H1 (cell line): ENCODE data around the gene ACP2. TPM values are rescaled to one million over a fixed set of nuclear protein-coding genes. Genes with fewer than 3 reads are reported as not detected.

ENCODE experiments used
- CTCF ChIA-PET: fragments of 300-600 bp; sonication (Branson Sonifier 250); formaldehyde crosslinking; loops from one replicate; lab custom pipeline; 2021; ENCODE audit not compliant: partially characterized antibody; lab: Charles Lee
- POLR2A ChIA-PET: fragments of 300-600 bp; sonication (Branson Sonifier 250); formaldehyde crosslinking; loops from one replicate; lab custom pipeline; 2021; ENCODE audit warnings: inconsistent platforms; ENCODE audit not compliant: partially characterized antibody; lab: Charles Lee
- DNase-seq, 2 experiments: peaks; one replicate each; pipeline versions ENCODE4 v3.0.0 to v3.0.0-alpha.2; 2010 to 2022; ENCODE audit warnings: low spot score in 2 of 2, low read depth in 1 of 2, mixed read lengths in 1 of 2
- FAIRE-seq: peaks from 2 replicates; lab custom pipeline; 2011; peaks lifted over from hg19 to GRCh38; lab: Jason Lieb, UNC
- H2AFZ ChIP-seq: 2 replicates; pipeline ENCODE4 v1.8.1; 2012; ENCODE audit warnings: low read length, inconsistent platforms
- H2AK5ac ChIP-seq: 2 replicates; pipeline ENCODE4 v1.6.1; 2013; ENCODE audit warnings: low read depth, low read length
- H2BK120ac ChIP-seq: replicated peaks from 2 replicates; pipeline ENCODE3; 2013; ENCODE audit warnings: low read depth, low read length, inconsistent platforms
- H2BK12ac ChIP-seq: 2 replicates; pipeline ENCODE4 v1.6.1; 2013; ENCODE audit warnings: low read depth, low read length
- H2BK15ac ChIP-seq: 2 replicates; pipeline ENCODE4 v1.6.1; 2013; ENCODE audit warnings: low read length
- H2BK20ac ChIP-seq: 2 replicates; pipeline ENCODE4 v1.6.1; 2013; ENCODE audit warnings: low read length
- H2BK5ac ChIP-seq: 2 replicates; pipeline ENCODE4 v1.6.1; 2013; ENCODE audit warnings: low read depth, low read length
- H3K14ac ChIP-seq: 2 replicates; pipeline ENCODE4 v1.6.1; 2013; ENCODE audit warnings: inconsistent platforms; ENCODE audit not compliant: insufficient read length
- H3K18ac ChIP-seq: 2 replicates; pipeline ENCODE4 v1.6.1; 2013; ENCODE audit warnings: low read length; ENCODE audit errors: extremely low read depth
- H3K23ac ChIP-seq: 2 replicates; pipeline ENCODE4 v1.6.1; 2013; ENCODE audit warnings: inconsistent platforms; ENCODE audit not compliant: insufficient read length
- H3K23me2 ChIP-seq: 2 replicates; pipeline ENCODE4 v1.6.1; 2013; ENCODE audit warnings: low read depth, low read length
- H3K27ac ChIP-seq: 2 replicates; pipeline ENCODE4 v1.6.1; 2011; ENCODE audit warnings: low read depth, low read length, inconsistent platforms
- H3K27me3 ChIP-seq, 4 experiments: replicated peaks in 1 of 4; 1 replicate in 1 of 4; 2 replicates in 3 of 4; pipeline versions ENCODE4 v1.6.1 to v1.8.1; 2011 to 2013; ENCODE audit warnings: low read length in 3 of 4, mild to moderate bottlenecking in 3 of 4, inconsistent platforms in 2 of 4, mixed read lengths in 2 of 4, moderate library complexity in 1 of 4; ENCODE audit not compliant: control insufficient read depth in 3 of 4, insufficient read depth in 3 of 4; ENCODE audit errors: extremely low read depth in 1 of 4
- H3K36me3 ChIP-seq, 4 experiments: 2 replicates each; pipeline versions ENCODE4 v1.6.1 to v1.8.1; 2011 to 2013; ENCODE audit warnings: mild to moderate bottlenecking in 4 of 4, low read length in 3 of 4, moderate library complexity in 2 of 4, control low read depth in 1 of 4, inconsistent platforms in 1 of 4; ENCODE audit not compliant: insufficient read depth in 4 of 4, control insufficient read depth in 2 of 4
- H3K4ac ChIP-seq: replicated peaks from 2 replicates; pipeline ENCODE3; 2013; ENCODE audit warnings: low read length, low read depth, mixed read lengths, inconsistent platforms; ENCODE audit not compliant: insufficient read length
- H3K4me1 ChIP-seq, 4 experiments: replicated peaks in 1 of 4; 1 replicate in 1 of 4; 2 replicates in 3 of 4; pipeline versions ENCODE4 v1.6.1 to v1.8.1; 2011 to 2013; ENCODE audit warnings: low read length in 3 of 4, inconsistent platforms in 2 of 4, mixed read lengths in 1 of 4; ENCODE audit not compliant: insufficient read depth in 4 of 4, control insufficient read depth in 3 of 4
- H3K4me2 ChIP-seq, 2 experiments: 2 replicates each; pipeline versions ENCODE4 v1.6.1 to v1.8.1; 2011 to 2013; ENCODE audit warnings: low read depth in 2 of 2, low read length in 2 of 2, control low read depth in 1 of 2, inconsistent platforms in 1 of 2, mild to moderate bottlenecking in 1 of 2; ENCODE audit not compliant: insufficient read depth in 1 of 2
- H3K4me3 ChIP-seq, 4 experiments: fragments of 200-600, 300-600 bp in 1 of 4; sonication (generic), shearing (Covaris generic), sonication (Bioruptor Twin) in 1 of 4; 2 replicates each; pipeline versions ENCODE4 v1.5.1 to v1.8.1; 2011 to 2016; ENCODE audit warnings: low read length in 4 of 4, low read depth in 3 of 4, control low read depth in 2 of 4, inconsistent platforms in 2 of 4, mild to moderate bottlenecking in 2 of 4, mixed read lengths in 1 of 4, moderate library complexity in 1 of 4; ENCODE audit not compliant: insufficient read depth in 2 of 4; ENCODE audit errors: extremely low read depth in 1 of 4
- H3K56ac ChIP-seq: replicated peaks from 2 replicates; pipeline ENCODE3; 2013; ENCODE audit warnings: low read depth, mild to moderate bottlenecking, mixed read lengths, low read length, inconsistent platforms; ENCODE audit not compliant: insufficient read length
- H3K79me1 ChIP-seq: 2 replicates; pipeline ENCODE4 v1.6.1; 2013; ENCODE audit warnings: low read depth, low read length, control low read depth
- H3K79me2 ChIP-seq, 2 experiments: 2 replicates each; pipeline versions ENCODE4 v1.6.1 to v1.8.1; 2012 to 2013; ENCODE audit warnings: low read length in 2 of 2, mild to moderate bottlenecking in 2 of 2, inconsistent platforms in 1 of 2; ENCODE audit not compliant: insufficient read depth in 2 of 2, control insufficient read depth in 1 of 2
- H3K9ac ChIP-seq, 4 experiments: replicated peaks in 1 of 4; 1 replicate in 1 of 4; 2 replicates in 3 of 4; pipeline versions ENCODE4 v1.6.1 to v1.8.1; 2011 to 2013; ENCODE audit warnings: low read depth in 3 of 4, low read length in 3 of 4, control low read depth in 2 of 4, mild to moderate bottlenecking in 2 of 4, moderate library complexity in 2 of 4, inconsistent platforms in 1 of 4; ENCODE audit errors: extremely low read depth in 1 of 4
- H3K9me3 ChIP-seq, 2 experiments: 2 replicates each; pipeline versions ENCODE4 v1.6.1 to v1.8.1; 2012 to 2013; ENCODE audit warnings: mild to moderate bottlenecking in 2 of 2, moderate library complexity in 2 of 2, control low read depth in 1 of 2, inconsistent platforms in 1 of 2, low read depth in 1 of 2, low read length in 1 of 2, mixed read lengths in 1 of 2; ENCODE audit not compliant: insufficient read depth in 2 of 2
- H4K20me1 ChIP-seq, 2 experiments: replicated peaks in 1 of 2; 2 replicates each; pipeline versions ENCODE3 to v1.8.1; 2011 to 2013; ENCODE audit warnings: inconsistent platforms in 2 of 2, low read length in 2 of 2, mild to moderate bottlenecking in 1 of 2; ENCODE audit not compliant: insufficient read depth in 2 of 2, control insufficient read depth in 1 of 2
- H4K5ac ChIP-seq: 2 replicates; pipeline ENCODE4 v1.6.1; 2013; ENCODE audit warnings: low read length, low read depth, mixed read lengths, inconsistent platforms; ENCODE audit not compliant: insufficient read length
- H4K8ac ChIP-seq: 2 replicates; pipeline ENCODE4 v1.8.0; 2013; ENCODE audit warnings: mild to moderate bottlenecking, moderate library complexity, low read length, inconsistent platforms; ENCODE audit not compliant: insufficient read depth; ENCODE audit errors: extremely low read depth
- H4K91ac ChIP-seq: replicated peaks from 2 replicates; pipeline ENCODE3; 2013; ENCODE audit warnings: low read length, mixed read lengths, inconsistent platforms; ENCODE audit not compliant: insufficient read length
- ATF3 ChIP-seq: IDR thresholded peaks from 2 replicates; pipeline ENCODE4 v1.6.1; 2011; ENCODE audit warnings: low read depth, mild to moderate bottlenecking, low read length; ENCODE audit not compliant: insufficient read depth
- BACH1 ChIP-seq: IDR thresholded peaks from 2 replicates; pipeline ENCODE4 v1.6.1; 2012; ENCODE audit warnings: low read length, improper control_type of control experiment
- KDM1A ChIP-seq: fragments of 200-600, 300-600 bp; sonication (generic); IDR thresholded peaks from 2 replicates; pipeline ENCODE4 v1.7.1; 2016; ENCODE audit warnings: mild to moderate bottlenecking, low read length, borderline replicate concordance
- POLR2AphosphoS5 ChIP-seq: IDR thresholded peaks from 2 replicates; pipeline ENCODE4 v1.6.1; 2011; ENCODE audit warnings: low read depth, low read length
- SP4 ChIP-seq: IDR thresholded peaks from 2 replicates; pipeline ENCODE4 v1.6.1; 2012; ENCODE audit warnings: low read length, inconsistent platforms
- TAF1 ChIP-seq: IDR thresholded peaks from 2 replicates; pipeline ENCODE4 v1.6.1; 2011; ENCODE audit warnings: mild to moderate bottlenecking, low read depth, low read length
- TAF7 ChIP-seq: optimal IDR thresholded peaks from 2 replicates; pipeline ENCODE3; 2011; ENCODE audit warnings: low read depth, mild to moderate bottlenecking, inconsistent platforms, low read length, moderate library complexity, borderline replicate concordance
- TCF12 ChIP-seq: IDR thresholded peaks from 2 replicates; pipeline ENCODE4 v1.6.1; 2011; ENCODE audit warnings: low read depth, mild to moderate bottlenecking, low read length
- WGBS, 2 experiments: shearing (Covaris generic) in 1 of 2; methylation state at CpG; one replicate each; pipeline versions ENCODE4 v1.1.6 to v1.1.7; 2013 to 2015; ENCODE audit warnings: low lambda C conversion rate in 2 of 2, mixed read lengths in 2 of 2, inconsistent platforms in 1 of 2, low coverage in 1 of 2, missing lambda C conversion rate in 1 of 2; ENCODE audit not compliant: insufficient replicate concordance in 2 of 2, insufficient coverage in 1 of 2, insufficient read length in 1 of 2; ENCODE audit errors: extremely low coverage in 1 of 2, missing lambda C conversion rate in 1 of 2; 5-methylcytosine and 5-hydroxymethylcytosine counted together
- long read RNA-seq, 2 experiments: library from RNA in 1 of 2; library from capped mRNA in 1 of 2; stranded (forward); transcript quantifications; one replicate each; pipeline ENCODE4 v2.0.0, GENCODE V29; 2021; ENCODE audit warnings: inconsistent platforms in 1 of 2
- polyA minus RNA-seq, 3 experiments: library from RNA; depleted of rRNA, polyadenylated mRNA; stranded (reverse); fragments of >200 nt; gene quantifications; 1 replicate in 2 of 3; 2 replicates in 1 of 3; pipeline ENCODE4 v1.2.3, GENCODE V29; 2011
- polyA plus RNA-seq, 7 experiments: library from polyadenylated mRNA; depleted of rRNA in 3 of 7; stranded (reverse) in 5 of 7; unstranded in 2 of 7; fragments of >200 nt in 5 of 7; fragments of 200-250 nt in 2 of 7; gene quantifications; 1 replicate in 5 of 7; 2 replicates in 1 of 7; 4 replicates in 1 of 7; pipeline versions ENCODE4 v1.2.1 to v1.2.3, GENCODE V29; 2011 to 2013; ENCODE audit warnings: missing spikeins in 2 of 7, mixed read lengths in 2 of 7
- total RNA-seq: library from RNA; stranded (reverse); fragmentation: NEBNext Ultra II Directional; extraction: Animal tissue kit (Norgen Biotek cat#: 25700); gene quantifications from 2 replicates; pipeline ENCODE4 v1.2.1, GENCODE V29; 2021

The ACP2 gene
- total RNA-seq (17.8 and 18.9 TPM in 2 replicates), polyA plus RNA-seq (2011; rRNA removed) (19.8 and 24.4 TPM in 2 replicates), polyA minus RNA-seq (2011; rRNA and poly(A)+ RNA removed) (21.8 and 29.4 TPM in 2 replicates)
- 13.4 TPM for polyA plus RNA-seq (2011; cell fraction: cytosol; rRNA removed)
- 39.9 TPM for polyA plus RNA-seq (2011; cell fraction: nucleus; rRNA removed)
- polyA plus RNA-seq (2012, experiment 1 of 2), result 12.4 to 23.5 TPM (median 21.2 TPM) in 4 replicates
- polyA plus RNA-seq (2012, experiment 2 of 2), result 14.1 TPM
- 21.3 TPM for polyA plus RNA-seq (2013, experiment 1 of 2)
- 21.1 TPM for polyA plus RNA-seq (2013, experiment 2 of 2)
- polyA minus RNA-seq (2011; cell fraction: cytosol; rRNA and poly(A)+ RNA removed), result 19.7 TPM
- polyA minus RNA-seq (2011; cell fraction: nucleus; rRNA and poly(A)+ RNA removed), result 36.9 TPM
- long read RNA-seq, experiment 1, transcript ACP2-201 (11 exons, 2,203 nt), result major isoform, 9 of 16 reads
- long read RNA-seq, experiment 1, partial matches to known transcripts, result 2 of 16 reads
- long read RNA-seq, experiment 1, other reads (novel, unspliced or antisense), result 5 of 16 reads
- long read RNA-seq, experiment 2, transcript ACP2-201 (11 exons, 2,203 nt), result major isoform, 10 of 10 reads
- long read RNA-seq, experiment 2, partial matches to known transcripts, result 0 of 10 reads
- long read RNA-seq, experiment 2, other reads (novel, unspliced or antisense), result 0 of 10 reads

- peak within 1 kb of the TSS; percentile 85 for H3K56ac ChIP-seq
- H3K9me3 ChIP-seq, result no peaks in the 10 kb centered on the region
- H3K4me1 ChIP-seq, result peaks cover 0 to 9% (median 0%) of the 10 kb centered on the region in 4 experiments; a peak in 4 of 7 replicates
- FAIRE-seq (no peak), DNase-seq (peak in 1 of 2 experiments; percentile 93)
- H2BK15ac ChIP-seq, result 0 out of 2 replicates have a peak within 1 kb of the TSS, but pooled peaks have one; percentile 55
- H4K91ac ChIP-seq, result peak within 1 kb of the TSS; percentile 50
- H3K27ac ChIP-seq, result peak within 1 kb of the TSS; percentile 96
- peak within 1 kb of the TSS; percentile 98; the same call in 1 of the 2 replicates for H4K8ac ChIP-seq
- H3K36me3 ChIP-seq, result peaks cover 2 to 10% (median 5%) of the 10 kb centered on the region in 4 experiments
- H3K9ac ChIP-seq, result peak within 1 kb of the TSS; percentile 71 to 95 (median 92)
- H3K14ac ChIP-seq, result no peak within 1 kb of the TSS
- H3K23me2 ChIP-seq, result peaks cover 11% of the 10 kb centered on the region
- CTCF ChIA-PET, result interaction anchor here (0.8 to 10.9 kb wide), 16 partner anchors 11 to 205 kb away, joined by 3 to 127 read pairs (median 6); partner anchors contain the start of genes ARFGAP2 and NR1H3
- no peak within 1 kb of the TSS; the same call in 1 of the 2 replicates for H2BK20ac ChIP-seq
- peak within 1 kb of the TSS; percentile 70 to 80 for H3K4me2 ChIP-seq
- POLR2A ChIA-PET, result interaction anchor here (1.0 to 11.4 kb wide), 18 partner anchors 9 to 177 kb away, joined by 3 to 138 read pairs (median 5); partner anchors contain the start of genes DDB2, NR1H3, PACSIN3 and PSMC3
- no peak within 1 kb of the TSS for H3K23ac ChIP-seq
- H2BK120ac ChIP-seq, result peak within 1 kb of the TSS; percentile 36
- H3K4ac ChIP-seq, result peak within 1 kb of the TSS; percentile 63
- peak within 1 kb of the TSS; percentile 98 for H3K18ac ChIP-seq
- H2BK12ac ChIP-seq, result peak within 1 kb of the TSS; percentile 69; the same call in 1 of the 2 replicates
- H3K79me1 ChIP-seq, result no peaks in the 10 kb centered on the region
- H3K27me3 ChIP-seq, result no peaks in the 10 kb centered on the region
- peak within 1 kb of the TSS; percentile 42 to 97 (median 93) for H3K4me3 ChIP-seq
- H2AFZ ChIP-seq, result peak within 1 kb of the TSS; percentile 99
- peak within 1 kb of the TSS; percentile 96 for H4K5ac ChIP-seq
- peak within 1 kb of the TSS; percentile 98 for H2BK5ac ChIP-seq
- H4K20me1 ChIP-seq, result peaks cover 0 to 3% of the 10 kb centered on the region in 2 experiments
- 2% methylated on average over 45 of the region's 45 CpGs; no CpG with 5 or more reads in 1 of the 2 experiments for WGBS, 2 experiments
- 0 out of 2 replicates have a peak within 1 kb of the TSS, but pooled peaks have one; percentile 24 for H2AK5ac ChIP-seq
- H3K79me2 ChIP-seq, result peaks cover 0 to 12% of the 10 kb centered on the region in 2 experiments; a peak in 1 of 4 replicates
- TF ChIP-seq TAF1 (peak; percentile 99), KDM1A (no peak), TAF7 (peak; percentile 97), POLR2AphosphoS5 (peak; percentile 97), ATF3 (no peak), BACH1 (no peak), SP4 (peak; percentile 80; the same call in 1 of the 2 replicates), TCF12 (peak; percentile 90; the same call in 1 of the 2 replicates)
Observed at GRCh38 chr11:47248664-47249377, at the start of gene ACP2. ACP2 (minus strand) TSS chr11:47248814; CDS start chr11:47248789, 25 bp downstream.
